B cell (primary cell): ENCODE data around the gene HLA-B.

Experiments used
- EZH2 ChIP-seq: IDR thresholded peaks from 2 replicates; pipeline ENCODE4 v1.6.1; 2012; ENCODE audit warnings: borderline replicate concordance, low read depth, mild to moderate bottlenecking, moderate library complexity, low read length; ENCODE audit not compliant: insufficient read depth, poor library complexity, severe bottlenecking
- TF ChIP-seq, protein P1 (sequence below): fragments of 200-600 bp; IDR thresholded peaks from one replicate; pipeline ENCODE4 v1.8.0; 2022; ENCODE audit warnings: antibody characterized with exemption, mild to moderate bottlenecking

DNA sequence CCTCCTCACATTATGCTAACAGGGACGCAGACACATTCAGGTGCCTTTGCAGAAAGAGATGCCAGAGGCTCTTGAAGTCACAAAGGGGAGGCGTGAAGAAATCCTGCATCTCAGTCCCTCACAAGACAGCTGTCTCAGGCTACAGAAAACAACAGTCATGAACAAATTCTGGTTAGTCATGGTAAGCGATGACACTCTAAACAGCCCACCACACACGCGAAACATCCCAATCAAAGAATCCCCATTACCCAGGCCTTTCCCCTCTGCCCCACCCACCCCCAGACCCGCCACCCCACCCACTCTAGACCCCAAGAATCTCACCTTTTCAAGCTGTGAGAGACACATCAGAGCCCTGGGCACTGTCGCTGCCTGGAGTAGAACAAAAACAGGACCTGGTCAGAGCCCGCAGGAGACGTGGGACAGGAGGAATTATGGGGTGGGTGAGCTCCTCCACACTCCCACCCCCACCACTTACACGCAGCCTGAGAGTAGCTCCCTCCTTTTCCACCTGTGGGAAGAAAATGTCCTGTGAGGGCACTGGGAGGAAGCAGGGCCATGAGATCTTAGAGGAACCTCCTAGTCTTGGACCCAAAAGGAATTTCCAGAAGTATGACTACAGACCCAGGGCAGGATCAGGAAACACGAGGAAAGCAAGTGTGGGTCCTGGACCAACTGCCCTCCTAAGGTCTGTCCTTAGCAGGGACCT lies 2.7 kb downstream of the HLA-B start:
- TF ChIP-seq, protein P1, sequence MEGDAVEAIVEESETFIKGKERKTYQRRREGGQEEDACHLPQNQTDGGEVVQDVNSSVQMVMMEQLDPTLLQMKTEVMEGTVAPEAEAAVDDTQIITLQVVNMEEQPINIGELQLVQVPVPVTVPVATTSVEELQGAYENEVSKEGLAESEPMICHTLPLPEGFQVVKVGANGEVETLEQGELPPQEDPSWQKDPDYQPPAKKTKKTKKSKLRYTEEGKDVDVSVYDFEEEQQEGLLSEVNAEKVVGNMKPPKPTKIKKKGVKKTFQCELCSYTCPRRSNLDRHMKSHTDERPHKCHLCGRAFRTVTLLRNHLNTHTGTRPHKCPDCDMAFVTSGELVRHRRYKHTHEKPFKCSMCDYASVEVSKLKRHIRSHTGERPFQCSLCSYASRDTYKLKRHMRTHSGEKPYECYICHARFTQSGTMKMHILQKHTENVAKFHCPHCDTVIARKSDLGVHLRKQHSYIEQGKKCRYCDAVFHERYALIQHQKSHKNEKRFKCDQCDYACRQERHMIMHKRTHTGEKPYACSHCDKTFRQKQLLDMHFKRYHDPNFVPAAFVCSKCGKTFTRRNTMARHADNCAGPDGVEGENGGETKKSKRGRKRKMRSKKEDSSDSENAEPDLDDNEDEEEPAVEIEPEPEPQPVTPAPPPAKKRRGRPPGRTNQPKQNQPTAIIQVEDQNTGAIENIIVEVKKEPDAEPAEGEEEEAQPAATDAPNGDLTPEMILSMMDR = no peak
- no peak for TF ChIP-seq EZH2
